Measurements from ENCODE around the gene ABCC3.

ABCC3 gene

GRCh38 chr17:50618941-50619340 is 15.7 kb upstream of the ABCC3 start:
- no peaks in the 10 kb centered on the region for H3K36me3 ChIP-seq (ENCODE audit: control insufficient read depth, insufficient read depth, low read length)
- no peaks in the 10 kb centered on the region for H3K9me3 ChIP-seq (ENCODE audit: control insufficient read depth, low read length)
- H3K4me3 ChIP-seq (ENCODE audit: extremely low read depth, insufficient read depth, low read length, poor library complexity, severe bottlenecking) = no peak overlapping the region
- peaks cover 10% of the 10 kb centered on the region for H3K4me1 ChIP-seq (ENCODE audit: control insufficient read depth, insufficient read depth, low read length, poor library complexity, severe bottlenecking)
- H3K27ac ChIP-seq (ENCODE audit: low read depth, low read length, severe bottlenecking) = no peak overlapping the region
- 90 to 97% methylated on average over 5 of the region's 11 CpGs for WGBS, 2 experiments (ENCODE audit: insufficient coverage in 2 of 2)

GRCh38 chr17:50619489-50619888 is 15.2 kb upstream of the ABCC3 start:
- H3K27ac ChIP-seq (ENCODE audit: low read depth, low read length, severe bottlenecking) = peak overlapping the region; percentile 5
- H3K36me3 ChIP-seq (ENCODE audit: control insufficient read depth, insufficient read depth, low read length) = no peaks in the 10 kb centered on the region
- peaks cover 10% of the 10 kb centered on the region for H3K4me1 ChIP-seq (ENCODE audit: control insufficient read depth, insufficient read depth, low read length, poor library complexity, severe bottlenecking)
- H3K9me3 ChIP-seq (ENCODE audit: control insufficient read depth, low read length) = no peaks in the 10 kb centered on the region
- no peak overlapping the region for H3K4me3 ChIP-seq (ENCODE audit: extremely low read depth, insufficient read depth, low read length, poor library complexity, severe bottlenecking)
- WGBS, 2 experiments (ENCODE audit: insufficient coverage in 2 of 2) = 64 to 70% methylated on average over 5 to 6 of the region's 7 CpGs

- H3K27ac ChIP-seq (ENCODE audit: low read depth, low read length, severe bottlenecking) = no peak overlapping the region
- no peaks in the 10 kb centered on the region for H3K9me3 ChIP-seq (ENCODE audit: control insufficient read depth, low read length)
- peaks cover 10% of the 10 kb centered on the region for H3K4me1 ChIP-seq (ENCODE audit: control insufficient read depth, insufficient read depth, low read length, poor library complexity, severe bottlenecking)
- H3K4me3 ChIP-seq (ENCODE audit: extremely low read depth, insufficient read depth, low read length, poor library complexity, severe bottlenecking) = no peak overlapping the region
- WGBS, 2 experiments (ENCODE audit: insufficient coverage in 2 of 2) = 78 to 92% methylated on average over 2 to 3 of the region's 5 CpGs
- no peaks in the 10 kb centered on the region for H3K36me3 ChIP-seq (ENCODE audit: control insufficient read depth, insufficient read depth, low read length)
Measured at GRCh38 chr17:50620237-50620636, 14.4 kb upstream of the ABCC3 start.

GRCh38 chr17:50620858-50621257 is 13.8 kb upstream of the ABCC3 start:
- Histone ChIP-seq H3K4me1 (ENCODE audit: control insufficient read depth, insufficient read depth, low read length, poor library complexity, severe bottlenecking) (peaks cover 10% of the 10 kb centered on the region), H3K36me3 (ENCODE audit: control insufficient read depth, insufficient read depth, low read length) (no peaks in the 10 kb centered on the region), H3K4me3 (ENCODE audit: extremely low read depth, insufficient read depth, low read length, poor library complexity, severe bottlenecking) (no peak overlapping the region), H3K9me3 (ENCODE audit: control insufficient read depth, low read length) (no peaks in the 10 kb centered on the region), H3K27ac (ENCODE audit: low read depth, low read length, severe bottlenecking) (no peak overlapping the region)
- WGBS, 2 experiments (ENCODE audit: insufficient coverage in 2 of 2) = 42 to 53% methylated on average over 15 to 17 of the region's 17 CpGs

GRCh38 chr17:50621574-50622031 is 13.1 kb upstream of the ABCC3 start:
- H3K36me3 ChIP-seq (ENCODE audit: control insufficient read depth, insufficient read depth, low read length) = no peaks in the 10 kb centered on the region
- H3K9me3 ChIP-seq (ENCODE audit: control insufficient read depth, low read length) = no peaks in the 10 kb centered on the region
- WGBS, 2 experiments (ENCODE audit: insufficient coverage in 2 of 2) = 55 to 56% methylated on average over 5 to 8 of the region's 16 CpGs
- no peak overlapping the region for H3K4me3 ChIP-seq (ENCODE audit: extremely low read depth, insufficient read depth, low read length, poor library complexity, severe bottlenecking)
- H3K27ac ChIP-seq (ENCODE audit: low read depth, low read length, severe bottlenecking) = no peak overlapping the region
- H3K4me1 ChIP-seq (ENCODE audit: control insufficient read depth, insufficient read depth, low read length, poor library complexity, severe bottlenecking) = peaks cover 13% of the 10 kb centered on the region

- Histone ChIP-seq H3K4me3 (ENCODE audit: extremely low read depth, insufficient read depth, low read length, poor library complexity, severe bottlenecking) (no peak overlapping the region), H3K4me1 (ENCODE audit: control insufficient read depth, insufficient read depth, low read length, poor library complexity, severe bottlenecking) (peaks cover 20% of the 10 kb centered on the region), H3K9me3 (ENCODE audit: control insufficient read depth, low read length) (no peaks in the 10 kb centered on the region), H3K27ac (ENCODE audit: low read depth, low read length, severe bottlenecking) (no peak overlapping the region), H3K36me3 (ENCODE audit: control insufficient read depth, insufficient read depth, low read length) (no peaks in the 10 kb centered on the region)
- WGBS, 2 experiments (ENCODE audit: insufficient coverage in 2 of 2) = 91 to 94% methylated on average over 4 to 7 of the region's 7 CpGs
Measured at GRCh38 chr17:50624321-50624934, 10.3 kb upstream of the ABCC3 start.

- Histone ChIP-seq H3K4me1 (ENCODE audit: control insufficient read depth, insufficient read depth, low read length, poor library complexity, severe bottlenecking) (peaks cover 24% of the 10 kb centered on the region), H3K9me3 (ENCODE audit: control insufficient read depth, low read length) (no peaks in the 10 kb centered on the region), H3K36me3 (ENCODE audit: control insufficient read depth, insufficient read depth, low read length) (no peaks in the 10 kb centered on the region), H3K27ac (ENCODE audit: low read depth, low read length, severe bottlenecking) (no peak overlapping the region), H3K4me3 (ENCODE audit: extremely low read depth, insufficient read depth, low read length, poor library complexity, severe bottlenecking) (no peak overlapping the region)
- WGBS, 2 experiments (ENCODE audit: insufficient coverage in 2 of 2) = 88 to 90% methylated on average over 15 to 18 of the region's 19 CpGs
Measured at GRCh38 chr17:50625032-50625871, 9.4 kb upstream of the ABCC3 start.

- Histone ChIP-seq H3K36me3 (ENCODE audit: control insufficient read depth, insufficient read depth, low read length) (no peaks in the 10 kb centered on the region), H3K4me1 (ENCODE audit: control insufficient read depth, insufficient read depth, low read length, poor library complexity, severe bottlenecking) (peaks cover 24% of the 10 kb centered on the region), H3K27ac (ENCODE audit: low read depth, low read length, severe bottlenecking) (no peak overlapping the region), H3K4me3 (ENCODE audit: extremely low read depth, insufficient read depth, low read length, poor library complexity, severe bottlenecking) (no peak overlapping the region), H3K9me3 (ENCODE audit: control insufficient read depth, low read length) (no peaks in the 10 kb centered on the region)
- WGBS, 2 experiments (ENCODE audit: insufficient coverage in 2 of 2) = 33 to 45% methylated on average over 17 of the region's 19 CpGs
Measured at GRCh38 chr17:50626037-50626574, 8.6 kb upstream of the ABCC3 start.

- Histone ChIP-seq H3K36me3 (ENCODE audit: control insufficient read depth, insufficient read depth, low read length) (no peaks in the 10 kb centered on the region), H3K4me1 (ENCODE audit: control insufficient read depth, insufficient read depth, low read length, poor library complexity, severe bottlenecking) (peaks cover 24% of the 10 kb centered on the region), H3K4me3 (ENCODE audit: extremely low read depth, insufficient read depth, low read length, poor library complexity, severe bottlenecking) (no peak overlapping the region), H3K9me3 (ENCODE audit: control insufficient read depth, low read length) (no peaks in the 10 kb centered on the region), H3K27ac (ENCODE audit: low read depth, low read length, severe bottlenecking) (no peak overlapping the region)
- WGBS, 2 experiments (ENCODE audit: insufficient coverage in 2 of 2) = 85 to 86% methylated on average over 10 of the region's 17 CpGs
Measured at GRCh38 chr17:50627036-50627781, 7.5 kb upstream of the ABCC3 start.

GRCh38 chr17:50627782-50628601 is 6.7 kb upstream of the ABCC3 start:
- Histone ChIP-seq H3K4me3 (ENCODE audit: extremely low read depth, insufficient read depth, low read length, poor library complexity, severe bottlenecking) (no peak overlapping the region), H3K4me1 (ENCODE audit: control insufficient read depth, insufficient read depth, low read length, poor library complexity, severe bottlenecking) (peaks cover 24% of the 10 kb centered on the region), H3K36me3 (ENCODE audit: control insufficient read depth, insufficient read depth, low read length) (no peaks in the 10 kb centered on the region), H3K9me3 (ENCODE audit: control insufficient read depth, low read length) (no peaks in the 10 kb centered on the region), H3K27ac (ENCODE audit: low read depth, low read length, severe bottlenecking) (no peak overlapping the region)
- 13 to 24% methylated on average over 15 to 17 of the region's 17 CpGs for WGBS, 2 experiments (ENCODE audit: insufficient coverage in 2 of 2)

Measured in mesodermal cell (in vitro differentiated cells).